HFF-Myc (cell line): ENCODE measurements around the gene GPR68.
A peak's percentile ranks its signal among the peaks of the same experiment; 100 is the strongest.

Experiments used
- DNase-seq: peaks from one replicate; pipeline ENCODE4 v3.0.0-alpha.2; 2011; ENCODE audit warnings: low read depth; ENCODE audit errors: extremely low read depth
- H3K4me3 ChIP-seq: replicated peaks from 2 replicates; pipeline ENCODE4 v1.5.1; 2011; ENCODE audit warnings: low read depth, mild to moderate bottlenecking, control low read depth, low read length
- CTCF ChIP-seq: IDR thresholded peaks from 2 replicates; pipeline ENCODE4 v1.5.1; 2012; ENCODE audit warnings: mild to moderate bottlenecking, low read depth, low read length, control low read depth; ENCODE audit errors: missing control alignments

GPR68 gene

GRCh38 chr14:91197631-91198030 is 46.9 kb downstream of the GPR68 start:
- no peak for DNase-seq
- no peak overlapping the region for H3K4me3 ChIP-seq
- TF ChIP-seq CTCF, result no peak

- H3K4me3 ChIP-seq, result no peak overlapping the region
- DNase-seq, result no peak
- no peak for TF ChIP-seq CTCF
These were observed 48.6 kb downstream of the GPR68 start for GRCh38 chr14:91195881-91196280.

GRCh38 chr14:91193069-91193468 is 51.4 kb downstream of the GPR68 start:
- TF ChIP-seq CTCF, result no peak
- H3K4me3 ChIP-seq, result no peak overlapping the region
- no peak for DNase-seq

- no peak for DNase-seq
- TF ChIP-seq CTCF, result no peak
- no peak overlapping the region for H3K4me3 ChIP-seq
These were observed 53.7 kb downstream of the GPR68 start for GRCh38 chr14:91190853-91191252.

GRCh38 chr14:91187271-91187670 is 57.2 kb downstream of the GPR68 start:
- no peak for TF ChIP-seq CTCF
- no peak overlapping the region for H3K4me3 ChIP-seq
- DNase-seq, result no peak

- TF ChIP-seq CTCF, result no peak
- no peak overlapping the region for H3K4me3 ChIP-seq
- DNase-seq, result no peak
These were observed 57.9 kb downstream of the GPR68 start for GRCh38 chr14:91186515-91187066.

- peak; percentile 44 for DNase-seq
- no peak overlapping the region for H3K4me3 ChIP-seq
These were observed 58.8 kb downstream of the GPR68 start for GRCh38 chr14:91185721-91186120.

More at GRCh38 chr14:91185721-91186120, 58.8 kb downstream of the GPR68 start:
- TF ChIP-seq CTCF, result no peak
